ENCODE data around the gene CFL2.
"Not testable (repeated sequence)": the region's sequence is repeated elsewhere in the genome, so short reads cannot be mapped to it uniquely, and the experiment has no call there.

CFL2 gene

DNA sequence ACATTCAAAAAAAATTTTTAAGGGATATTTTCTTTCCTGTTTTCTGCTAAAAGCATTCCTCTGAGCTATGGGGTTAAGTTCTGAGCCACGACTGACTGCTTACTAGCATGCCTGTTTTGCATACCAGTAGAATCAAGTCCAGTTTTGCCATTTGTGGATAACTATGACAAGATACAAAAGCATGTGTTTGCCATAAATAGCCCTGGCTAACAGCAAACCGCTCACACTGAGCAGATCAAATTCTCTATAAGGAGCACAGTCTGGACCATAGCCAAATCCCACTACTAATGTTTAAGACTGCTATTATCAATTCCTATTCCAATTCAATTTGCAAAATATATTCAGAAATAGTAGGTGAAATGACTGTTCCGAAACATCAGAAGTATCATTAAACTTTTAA lies 3.2 kb downstream of the CFL2 start:
- DNase-seq, result no peak

DNA sequence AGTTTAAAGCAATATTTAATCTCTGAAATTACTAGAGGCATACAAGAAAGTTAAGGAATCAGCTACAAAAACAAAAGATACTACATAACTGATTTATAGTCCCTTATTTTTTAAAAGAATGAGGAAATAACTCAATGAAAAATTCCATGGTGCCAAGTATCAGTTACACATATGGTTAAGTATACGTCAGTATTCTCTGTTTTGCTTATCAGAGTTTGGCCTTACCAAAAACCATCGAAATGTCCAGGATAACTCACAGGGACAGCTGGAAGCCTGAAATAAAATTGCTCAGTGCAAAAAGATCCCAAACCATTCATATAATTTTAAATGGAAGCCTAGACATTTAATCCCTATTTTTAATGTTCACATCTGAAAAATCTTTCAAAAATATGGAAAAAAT lies 3.6 kb downstream of the CFL2 start:
- no peak for DNase-seq

GRCh38 chr14:34710006-34710405 lies 4.4 kb downstream of the CFL2 start:
- no peak for DNase-seq

DNA sequence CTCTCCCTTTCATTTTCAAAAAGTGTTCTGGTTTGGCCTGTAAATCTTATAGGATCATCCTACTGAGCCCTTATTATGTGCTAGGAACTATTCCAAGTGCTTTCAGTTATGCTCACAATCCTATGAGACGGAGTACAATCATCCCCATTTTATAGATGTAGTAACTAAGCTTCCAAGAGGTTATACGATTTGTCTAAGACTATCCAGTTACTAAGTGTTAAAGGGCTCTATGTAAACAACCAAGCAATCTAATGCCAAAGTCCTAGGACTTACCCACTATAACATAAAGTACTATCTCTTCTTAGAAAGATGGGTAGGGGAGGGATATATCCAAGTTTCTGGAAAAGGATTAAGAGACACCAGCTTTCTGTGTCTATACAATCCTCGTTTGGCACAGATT lies 6.7 kb downstream of the CFL2 start:
- no peak for DNase-seq

DNA sequence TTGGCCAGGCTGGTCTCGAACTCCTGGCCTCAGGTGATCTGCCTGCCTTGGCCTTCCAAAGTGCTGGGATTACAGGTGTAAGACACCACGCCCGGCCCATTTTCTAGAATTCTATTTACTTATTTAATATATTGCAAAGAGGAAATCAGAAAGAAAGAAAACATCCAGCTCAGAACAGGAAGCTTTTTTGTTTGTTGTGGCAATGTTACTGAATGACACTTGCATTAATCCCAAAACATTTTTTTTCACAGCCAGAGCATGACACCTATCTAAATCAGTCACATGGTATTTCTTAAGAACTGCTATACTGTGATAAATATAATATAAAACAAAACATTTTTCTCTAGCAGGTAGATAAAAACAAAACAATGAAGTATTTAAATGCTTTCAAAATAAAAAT lies 12.6 kb downstream of the CFL2 start:
- no peak for DNase-seq

GRCh38 chr14:34700622-34701130 lies 13.7 kb downstream of the CFL2 start:
- no peak for DNase-seq

GRCh38 chr14:34699873-34700621 lies 14.3 kb downstream of the CFL2 start:
- no peak for DNase-seq

DNA sequence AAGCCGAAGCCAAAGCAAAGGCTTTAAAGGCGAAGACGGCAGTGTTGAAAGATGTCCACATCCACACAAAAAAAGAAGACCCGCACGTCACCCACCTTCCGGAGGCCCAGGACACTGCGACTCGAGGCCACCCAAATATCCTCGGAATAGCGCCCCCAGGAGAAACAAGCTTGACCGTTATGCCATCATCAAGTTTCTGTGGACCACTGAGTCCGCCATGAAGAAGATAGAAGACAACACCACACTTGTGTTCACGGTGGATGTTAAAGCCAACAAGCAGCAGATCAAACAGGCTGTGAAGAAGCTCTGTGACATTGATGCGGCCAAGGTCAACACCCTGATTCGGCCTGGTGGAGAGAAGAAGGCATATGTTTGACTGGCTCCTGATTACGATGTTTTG lies 20.2 kb downstream of the CFL2 start:
- DNase-seq, result not testable (repeated sequence)

GRCh38 chr14:34693228-34693939 lies 21.0 kb downstream of the CFL2 start:
- DNase-seq, result peak in 1 of 2 experiments; percentile 20

DNA sequence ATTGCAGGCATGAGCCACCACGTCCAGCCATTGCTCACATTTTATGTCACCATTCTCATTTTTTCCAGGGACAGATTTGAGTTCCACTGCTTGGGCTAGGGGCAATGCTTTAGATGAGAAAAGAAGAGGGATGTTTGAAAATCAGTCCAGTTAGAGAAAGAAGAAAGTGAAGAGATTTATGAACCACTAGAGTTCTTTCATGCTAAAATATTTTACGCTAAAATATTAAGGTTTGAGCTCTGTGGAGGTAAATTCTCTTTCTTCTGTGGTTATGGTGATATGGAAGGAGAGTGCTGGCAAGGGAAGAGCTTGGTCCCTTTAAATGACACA lies 21.5 kb downstream of the CFL2 start:
- DNase-seq, result no peak

DNA sequence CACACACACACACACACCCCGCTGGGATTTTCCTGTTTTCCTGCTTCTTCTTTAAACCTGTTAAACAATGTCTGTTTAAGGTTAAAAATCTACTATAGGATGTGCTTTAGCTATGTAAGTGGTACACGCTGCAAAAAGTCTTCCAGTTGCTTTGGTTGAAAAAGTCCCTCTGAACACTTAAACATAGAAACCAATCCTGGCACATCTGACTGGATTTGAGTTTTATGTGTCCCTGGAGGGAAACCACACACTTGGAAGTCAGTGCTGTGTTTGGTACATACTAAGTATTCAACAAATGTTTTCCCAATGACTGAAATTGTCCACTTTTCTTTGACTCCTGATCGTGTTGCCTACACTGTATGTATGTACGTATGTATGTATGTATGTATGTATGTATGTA lies 22.0 kb downstream of the CFL2 start:
- DNase-seq, result no peak

- no peak for DNase-seq
Measured at GRCh38 chr14:34691206-34691605, 23.2 kb downstream of the CFL2 start.

- no peak for DNase-seq
Measured at GRCh38 chr14:34688470-34689206, 25.8 kb downstream of the CFL2 start.

GRCh38 chr14:34685819-34686428 lies 28.5 kb downstream of the CFL2 start:
- no peak for DNase-seq

DNA sequence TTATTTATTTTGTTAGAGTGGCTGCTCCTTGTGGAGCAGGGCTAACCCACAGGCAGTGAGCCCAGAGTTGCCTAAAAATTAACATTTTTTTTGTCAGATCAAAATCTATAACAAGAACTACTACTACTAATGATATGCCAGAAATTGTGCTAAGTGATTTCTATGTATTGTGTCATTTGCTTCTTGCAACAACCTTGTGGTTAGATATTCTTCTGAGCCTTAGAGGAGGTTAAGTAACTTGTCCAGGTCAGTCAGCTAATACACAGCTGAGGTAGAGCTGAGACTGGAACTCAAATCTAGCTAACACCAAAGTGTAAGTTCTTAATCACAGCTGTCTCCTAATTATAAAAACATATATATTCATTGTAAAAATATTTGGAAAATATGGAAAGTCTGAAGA lies 29.8 kb downstream of the CFL2 start:
- DNase-seq, result no peak

DNA sequence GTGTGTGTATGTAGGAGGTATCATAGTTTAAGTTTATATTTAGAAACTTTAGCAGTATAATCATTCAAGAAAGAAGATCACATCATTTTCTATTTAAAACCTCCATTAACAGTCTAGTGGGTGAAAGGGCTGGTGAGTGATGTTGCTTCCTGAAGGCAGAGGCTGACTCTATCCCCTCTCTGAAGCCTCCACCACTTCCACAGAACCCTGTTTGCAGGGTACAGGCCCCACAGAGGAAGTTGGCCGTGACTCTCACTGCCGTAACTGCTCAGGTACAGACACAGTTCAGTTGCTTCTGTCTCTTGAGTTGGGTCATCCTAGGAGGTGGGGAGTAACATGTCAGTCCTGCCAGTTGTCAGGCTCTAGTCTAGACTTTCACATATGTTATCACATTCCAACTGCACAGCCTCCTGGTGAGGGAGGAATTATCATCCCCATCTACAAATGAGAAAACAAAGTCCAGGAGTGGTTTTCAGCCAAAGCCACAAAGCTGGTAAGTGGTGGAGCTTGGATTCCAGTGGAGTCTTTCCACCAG lies 31.5 kb downstream of the CFL2 start:
- DNase-seq, result peak; percentile 3 to 10

DNA sequence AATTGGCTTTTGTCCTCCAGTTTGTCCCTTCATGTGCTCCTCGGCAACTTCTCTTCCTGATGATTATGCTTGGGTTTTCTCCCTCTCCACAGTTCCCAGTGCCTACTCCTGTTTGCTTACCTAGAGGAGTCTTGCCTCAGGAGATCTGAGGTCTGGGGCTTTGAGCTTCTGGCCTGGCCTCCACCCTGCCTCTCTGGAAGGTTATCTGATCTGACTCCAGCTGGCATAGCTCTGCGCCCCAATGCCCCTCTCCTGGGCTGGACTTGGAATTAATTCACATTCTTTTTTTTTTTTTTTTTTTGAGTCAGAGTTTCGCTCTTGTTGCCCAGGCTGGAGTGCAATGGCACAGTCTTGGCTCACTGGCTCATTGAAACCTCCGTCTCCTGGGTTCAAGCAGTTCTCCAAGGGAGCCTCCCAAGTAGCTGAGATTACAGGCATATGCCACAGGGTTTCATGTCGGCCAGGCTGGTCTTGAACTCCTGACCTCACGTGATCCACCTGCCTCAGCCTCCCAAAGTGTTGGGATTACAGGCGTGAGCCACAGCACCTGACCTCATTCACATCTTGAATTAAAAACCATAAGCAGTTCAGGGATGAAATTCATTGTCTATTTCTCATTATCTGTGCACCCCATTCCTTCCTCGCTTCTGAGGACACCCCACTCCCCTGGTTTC lies 33.5 kb downstream of the CFL2 start:
- DNase-seq, result no peak

GRCh38 chr14:34678735-34679134 lies 35.7 kb downstream of the CFL2 start:
- DNase-seq, result no peak

DNA sequence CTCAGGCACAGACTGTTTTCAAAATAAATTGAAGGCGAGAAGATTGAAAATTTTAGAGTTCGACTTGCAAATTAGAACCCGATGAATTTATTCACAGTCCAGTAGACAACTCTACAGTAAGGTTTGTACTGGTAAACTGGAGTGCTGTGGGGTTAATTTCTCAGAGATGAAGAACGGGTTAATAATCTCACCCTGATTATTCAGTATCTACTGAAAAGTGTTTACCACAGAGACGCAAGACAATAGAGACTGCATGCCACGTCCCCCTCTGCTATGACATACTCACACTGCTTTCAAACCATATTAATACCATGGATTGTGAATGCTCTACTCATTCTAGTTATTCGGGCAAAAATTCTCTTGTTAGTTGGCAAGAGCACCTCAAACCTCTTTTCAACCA lies 36.1 kb downstream of the CFL2 start:
- no peak for DNase-seq

- no peak for DNase-seq
Measured at GRCh38 chr14:34676516-34677211, 37.7 kb downstream of the CFL2 start.

- no peak for DNase-seq
Measured at GRCh38 chr14:34673702-34674101, 40.7 kb downstream of the CFL2 start.

DNA sequence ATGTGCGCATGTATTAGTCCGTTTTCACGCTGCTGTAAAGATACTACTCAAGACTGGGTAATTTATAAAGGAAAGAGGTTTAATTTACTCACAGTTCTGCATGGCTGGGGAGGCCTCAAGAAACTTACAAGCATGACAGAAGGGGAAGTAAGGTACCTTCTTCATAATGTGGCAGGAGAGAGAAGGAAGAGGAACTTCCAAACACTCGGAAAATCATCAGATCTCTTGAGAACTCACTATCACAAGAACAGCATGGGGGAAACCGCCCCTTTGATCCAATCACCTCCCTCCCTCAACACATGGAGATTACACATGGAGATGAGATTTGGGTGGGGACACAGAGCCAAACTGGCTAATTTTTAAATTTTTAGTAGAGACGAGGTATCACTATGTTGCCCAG lies 42.7 kb downstream of the CFL2 start:
- no peak for DNase-seq
